Stimulated activated CD4-positive, alpha-beta T cell treated with anti-CD3 and anti-CD28 coated beads, Interleukin-12 subunit alpha, Interleukin-12 subunit beta, amount 100 ng/mL, for 4 hours (primary cell): Measurements from ENCODE around the gene PLXNB2.
"Not testable (repeated sequence)": the region's sequence is repeated elsewhere in the genome, so short reads cannot be mapped to it uniquely, and the experiment has no call there.

Experiments used
- DNase-seq: peaks from one replicate; pipeline ENCODE4 v3.0.0-alpha.2; 2020

Gene PLXNB2

DNA sequence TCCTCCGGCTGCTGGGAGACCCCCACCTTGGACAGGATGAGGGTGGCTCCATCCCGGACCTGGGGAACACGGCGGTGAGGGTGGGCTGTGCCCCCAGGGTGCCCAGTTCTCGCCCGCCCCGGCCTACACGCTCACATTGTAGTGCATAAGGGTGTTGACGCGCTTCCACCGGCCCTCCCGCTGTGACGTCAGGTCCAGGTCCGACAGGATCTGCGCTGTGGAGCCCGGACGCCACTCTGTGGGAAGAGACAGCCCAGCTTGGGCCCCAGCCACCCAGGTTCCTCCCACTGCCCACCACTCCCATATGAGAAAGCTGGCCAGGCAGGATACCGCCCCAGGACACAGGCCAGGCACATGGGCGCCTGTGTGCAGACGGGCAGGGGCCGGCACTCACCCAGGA lies 29.0 kb downstream of the PLXNB2 start:
- DNase-seq, result no peak

- DNase-seq, result no peak
These were observed 29.7 kb downstream of the PLXNB2 start for GRCh38 chr22:50277761-50278160.

DNA sequence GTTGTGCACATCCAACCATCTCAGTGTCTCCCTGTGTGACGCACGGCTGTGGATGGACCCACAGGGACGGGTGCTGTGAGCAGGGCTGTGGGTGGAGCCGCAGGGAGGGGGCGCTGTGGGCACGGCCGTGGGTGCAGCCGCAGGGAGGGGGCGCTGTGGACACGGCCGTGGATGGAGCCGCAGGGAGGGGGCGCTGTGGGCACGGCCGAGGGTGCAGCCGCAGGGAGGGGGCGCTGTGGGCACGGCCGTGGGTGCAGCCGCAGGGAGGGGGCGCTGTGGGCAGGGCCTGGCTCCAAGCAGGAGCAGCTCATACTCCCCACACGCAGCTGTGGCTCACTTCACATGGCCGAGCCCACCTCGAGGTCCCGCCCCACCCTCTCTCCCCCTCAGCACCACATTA lies 31.3 kb downstream of the PLXNB2 start:
- DNase-seq, result no peak

DNA sequence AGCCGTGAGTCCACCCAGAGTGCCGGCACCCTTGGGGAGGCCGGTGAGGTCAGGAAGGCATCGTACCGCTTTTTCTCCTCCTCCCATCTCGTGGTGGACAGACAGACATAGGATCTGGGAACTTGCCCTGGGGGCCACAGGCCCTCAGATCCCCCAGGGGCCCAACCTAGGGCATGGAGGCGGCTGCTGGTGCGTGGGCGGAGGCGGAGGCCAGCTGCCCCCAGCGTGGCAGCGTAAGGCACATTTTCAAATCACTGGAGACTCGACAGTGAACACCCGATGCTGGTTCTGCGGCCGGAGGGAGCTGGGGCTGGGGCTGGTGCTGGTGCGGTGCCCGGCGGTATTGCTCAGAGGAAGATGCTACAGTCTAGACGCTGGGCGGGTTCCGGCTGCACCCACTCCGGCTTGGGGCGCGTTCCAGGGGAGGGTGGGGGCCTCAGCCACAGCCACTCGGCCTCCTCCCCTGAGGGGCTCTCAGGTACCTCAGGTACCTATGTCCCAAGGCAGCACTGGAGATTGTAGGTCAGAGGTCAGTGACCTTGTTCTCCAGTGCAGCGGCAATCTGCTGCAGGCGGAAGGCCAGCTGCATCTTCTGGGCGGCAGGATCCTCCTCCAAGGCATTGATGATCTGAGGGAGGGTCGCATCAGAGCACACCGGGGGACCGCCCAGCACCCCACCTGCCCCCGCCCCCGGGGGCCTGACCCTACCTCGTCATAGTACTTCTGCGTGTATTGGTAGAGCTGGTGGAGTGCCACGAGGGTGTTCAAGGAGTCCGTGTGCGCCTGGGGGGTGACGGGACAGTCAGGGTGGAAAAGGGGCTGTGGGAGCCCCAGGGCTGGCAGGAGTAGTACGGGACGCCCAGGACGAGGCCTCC lies 32.0 kb downstream of the PLXNB2 start:
- no peak for DNase-seq

DNA sequence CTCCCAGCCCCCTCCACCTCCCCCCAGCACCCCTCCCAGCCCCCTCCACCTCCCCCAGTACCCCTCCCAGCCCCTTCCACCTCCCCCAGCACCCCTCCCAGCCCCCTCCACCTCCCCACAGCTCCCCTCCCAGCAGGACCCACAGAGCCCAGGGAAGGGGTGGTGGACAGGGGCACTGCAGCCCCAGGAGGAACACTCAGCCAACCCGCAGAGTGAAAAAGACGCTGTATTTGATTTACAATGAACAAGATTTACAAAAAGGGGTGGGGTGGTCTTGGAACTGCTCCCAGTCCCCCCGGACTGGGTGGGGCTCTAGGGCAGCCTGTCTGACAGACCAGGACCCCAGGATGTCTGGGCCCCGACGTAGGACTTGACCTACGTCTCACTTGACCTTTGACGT lies 32.7 kb downstream of the PLXNB2 start:
- no peak for DNase-seq

- DNase-seq, result peak; percentile 34
These were observed 33.1 kb downstream of the PLXNB2 start for GRCh38 chr22:50274311-50274710.

- DNase-seq, result not testable (repeated sequence)
These were observed 33.7 kb downstream of the PLXNB2 start for GRCh38 chr22:50273781-50274180.

DNA sequence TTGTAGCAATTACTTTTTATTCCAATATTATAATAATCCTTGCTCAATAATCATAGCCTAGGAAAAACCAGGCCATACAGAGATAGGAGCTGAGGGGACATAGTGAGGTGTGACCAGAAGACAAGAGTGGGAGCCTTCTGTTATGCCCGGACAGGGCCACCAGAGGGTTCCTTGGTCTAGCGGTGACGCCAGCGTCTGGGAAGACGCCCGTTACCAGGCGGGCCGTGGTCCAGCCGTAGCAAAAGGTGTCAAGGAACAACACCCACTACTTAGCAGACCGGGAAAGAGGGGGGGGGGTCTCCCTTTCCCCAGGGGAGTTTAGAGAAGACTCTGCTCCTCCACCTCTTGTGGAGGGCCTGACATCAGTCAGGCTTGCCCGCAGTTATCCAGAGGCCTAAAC lies 34.1 kb downstream of the PLXNB2 start:
- DNase-seq, result not testable (repeated sequence)

GRCh38 chr22:50272044-50272802 lies 35.2 kb downstream of the PLXNB2 start:
- no peak for DNase-seq

- peak; percentile 67 for DNase-seq
These were observed 35.9 kb downstream of the PLXNB2 start for GRCh38 chr22:50271519-50271970.

GRCh38 chr22:50270666-50271394 lies 36.6 kb downstream of the PLXNB2 start:
- DNase-seq, result peak; percentile 63

- peak; percentile 76 for DNase-seq
These were observed 37.3 kb downstream of the PLXNB2 start, which contains the start of gene MAPK11 for GRCh38 chr22:50269970-50270665. TSS of gene MAPK11 (minus strand) at chr22:50270380. CDS start at chr22:50270292, 88 bp downstream.

- DNase-seq, result no peak
These were observed 37.9 kb downstream of the PLXNB2 start for GRCh38 chr22:50269573-50269969.

DNA sequence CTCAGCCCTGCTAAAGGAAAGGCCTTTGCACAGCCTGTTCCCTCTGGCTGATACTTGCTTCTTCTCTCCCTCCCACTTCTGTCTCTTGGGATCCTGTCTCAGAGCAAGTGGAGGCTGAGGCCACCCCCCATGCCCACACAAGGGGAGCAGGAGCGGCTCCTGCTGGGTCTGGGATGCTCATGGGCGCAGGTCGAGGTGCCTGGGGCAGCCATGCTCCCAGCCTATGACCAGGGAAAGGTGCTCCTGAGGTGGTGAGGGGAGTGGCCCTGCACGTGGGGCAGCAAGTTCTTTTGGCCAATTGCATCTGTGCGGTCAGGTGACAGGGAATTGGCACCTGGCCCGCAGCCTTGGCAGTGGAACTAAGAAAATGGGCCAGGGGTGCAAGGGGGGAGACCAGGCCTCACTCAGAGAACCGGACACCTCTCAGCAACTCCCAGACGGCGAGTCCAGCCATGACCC lies 38.8 kb downstream of the PLXNB2 start:
- DNase-seq, result no peak

DNA sequence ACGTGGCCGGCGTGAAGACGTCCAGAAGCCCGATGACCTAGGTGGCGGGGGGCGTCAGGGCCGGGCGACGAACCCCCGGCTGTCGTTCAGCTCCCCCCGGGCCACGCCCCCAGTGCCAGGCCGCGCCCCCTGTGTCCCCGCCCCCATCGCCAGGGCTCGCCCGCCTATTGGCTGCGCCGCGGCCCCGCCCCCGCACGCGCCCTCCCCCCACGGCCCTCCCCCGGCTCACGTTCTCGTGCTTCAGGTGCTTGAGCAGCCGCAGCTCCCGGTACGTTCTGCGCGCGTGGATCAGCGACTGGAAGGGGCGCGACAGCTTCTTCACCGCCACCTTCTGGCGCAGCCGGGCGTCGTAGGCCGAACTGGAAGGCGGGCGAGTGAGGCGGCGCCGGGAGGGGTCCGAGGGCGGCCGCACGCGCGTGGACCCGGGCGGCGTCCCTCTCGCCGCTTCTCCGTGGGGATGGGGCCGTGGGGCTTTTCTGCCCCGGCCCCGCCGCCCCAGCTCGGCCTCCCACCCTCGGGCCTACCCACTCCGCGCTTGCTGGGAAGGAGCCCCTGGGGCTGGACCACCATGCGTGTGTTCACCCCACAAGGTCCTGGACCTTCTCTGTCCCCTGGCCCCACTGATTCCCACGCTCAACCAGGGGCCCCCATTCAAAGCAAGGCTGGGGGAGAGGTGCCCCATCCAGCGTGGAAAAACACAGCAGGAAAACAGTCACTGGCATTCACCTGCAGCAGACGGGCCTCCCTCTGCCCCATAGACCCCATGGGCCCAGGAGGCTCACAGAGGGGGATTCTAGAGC lies 39.7 kb downstream of the PLXNB2 start:
- DNase-seq, result peak; percentile 57

DNA sequence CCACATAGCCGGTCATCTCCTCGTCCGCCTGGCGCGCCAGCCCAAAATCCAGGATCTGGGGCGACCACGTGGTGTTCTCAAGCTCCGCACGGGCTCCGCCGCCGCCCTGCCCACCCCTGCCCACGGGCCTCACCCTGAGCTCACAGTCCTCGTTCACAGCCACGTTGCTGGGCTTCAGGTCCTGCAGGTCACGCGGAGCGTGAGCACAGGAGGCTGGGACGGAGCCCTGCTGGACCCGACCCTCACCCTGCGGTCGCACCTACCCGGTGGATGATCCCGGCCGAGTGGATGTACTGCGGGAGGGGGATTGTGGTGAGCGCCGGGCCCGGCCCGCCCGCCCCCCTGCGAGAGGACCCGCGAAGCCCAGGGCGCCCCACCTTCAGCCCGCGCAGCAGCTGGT lies 40.5 kb downstream of the PLXNB2 start:
- DNase-seq, result no peak

GRCh38 chr22:50264946-50265669 lies 42.3 kb downstream of the PLXNB2 start:
- DNase-seq, result no peak

GRCh38 chr22:50264104-50264745 lies 43.2 kb downstream of the PLXNB2 start:
- DNase-seq, result no peak

DNA sequence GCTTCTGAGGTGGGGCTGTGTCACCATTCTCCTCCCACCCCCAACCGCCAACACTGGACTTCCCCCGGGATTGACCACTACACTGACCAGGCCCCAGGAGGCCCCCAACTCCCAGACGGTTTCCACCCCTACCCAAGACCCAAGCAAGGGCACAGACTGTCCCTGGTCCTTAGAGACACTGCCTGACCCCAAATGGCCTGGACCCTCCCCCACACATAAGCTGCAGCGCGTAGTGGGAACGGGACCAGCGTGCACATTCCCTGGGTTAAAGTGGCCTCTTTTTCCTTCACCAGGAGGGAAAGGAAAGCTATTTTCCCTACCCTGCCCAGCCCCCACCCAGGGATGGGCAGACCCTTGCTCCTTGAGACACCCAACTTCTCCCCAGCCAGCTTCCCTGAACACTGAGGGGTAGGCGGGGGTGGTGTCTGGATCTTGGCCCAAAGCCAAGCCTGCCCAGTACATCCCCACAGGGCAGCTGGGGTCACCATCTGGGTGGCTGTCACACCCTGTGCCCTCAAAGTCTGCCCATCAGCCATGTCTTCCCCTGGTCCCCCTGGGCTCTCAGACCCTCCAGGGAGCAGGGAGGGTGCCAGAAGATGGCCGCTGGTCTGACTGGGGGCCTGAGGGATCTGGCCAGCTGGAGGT lies 44.4 kb downstream of the PLXNB2 start:
- DNase-seq, result no peak

DNA sequence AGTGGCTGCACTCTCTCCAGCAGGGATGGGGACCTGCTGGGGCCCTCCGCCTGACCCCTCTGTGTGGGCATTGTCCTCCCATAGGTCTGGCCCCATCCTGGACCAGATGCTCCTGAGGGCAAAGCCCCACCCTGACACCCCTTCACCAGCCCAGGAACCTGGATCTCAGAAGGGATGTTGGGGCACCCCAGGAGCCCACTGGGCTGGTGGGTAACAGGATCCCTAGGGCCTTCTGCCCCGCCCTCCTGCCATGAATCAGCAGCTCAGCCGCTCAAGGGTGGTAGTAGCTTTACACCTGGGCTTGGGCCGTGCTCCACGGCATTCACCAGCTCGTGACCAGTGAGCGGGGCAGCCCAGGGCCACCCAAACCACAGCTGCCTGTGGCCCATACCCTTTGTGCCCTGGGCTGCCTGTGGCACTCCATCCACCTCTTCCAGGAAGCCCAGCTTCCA lies 45.0 kb downstream of the PLXNB2 start:
- no peak for DNase-seq
